Right lobe of liver (tissue), 6 donors: ENCODE results near the gene ACTR3. TPM values are rescaled to one million over a fixed set of nuclear protein-coding genes. Genes with fewer than 3 reads are reported as not detected.

ENCODE experiments used
- ATAC-seq, 4 donors: fragments of 200-7000 bp; cut with Tn5 transposase; one replicate each; pipeline ENCODE4 v1.9.1; 2020; ENCODE audit warnings: mild to moderate bottlenecking in 4 of 4, moderate library complexity in 4 of 4
- DNase-seq, 3 donors: peaks; one replicate each; pipeline ENCODE4 v3.0.0-alpha.2; 2020
- H3K27ac ChIP-seq, 3 donors: fragments of 200-600 bp; one replicate each; pipeline ENCODE4 v1.8.0; 2022
- H3K27me3 ChIP-seq, 2 donors: fragments of 200-600 bp; one replicate each; pipeline ENCODE4 v1.8.0; 2022
- H3K36me3 ChIP-seq, 4 donors: fragments of 200-600 bp; sonication (generic) in 1 of 4; one replicate each; pipeline versions ENCODE4 v1.5.1 to v1.8.0; 2017 to 2022; ENCODE audit warnings: control low read depth in 1 of 4
- H3K4me1 ChIP-seq, 4 donors: fragments of 200-600 bp; sonication (generic) in 1 of 4; one replicate each; pipeline versions ENCODE4 v1.5.1 to v1.8.0; 2017 to 2022; ENCODE audit warnings: control low read depth in 1 of 4
- H3K4me3 ChIP-seq, 3 donors: fragments of 200-600 bp; one replicate each; pipeline ENCODE4 v1.8.0; 2022
- H3K9me3 ChIP-seq, 4 donors: fragments of 200-600 bp; sonication (generic) in 1 of 4; one replicate each; pipeline versions ENCODE4 v1.5.1 to v1.8.0; 2017 to 2022; ENCODE audit warnings: control low read depth in 1 of 4
- POLR2A ChIP-seq: fragments of 450-650 bp; IDR thresholded peaks from one replicate; pipeline ENCODE4 v1.6.1; 2017; ENCODE audit warnings: antibody characterized with exemption, mild to moderate bottlenecking
- WGBS: methylation state at CpG from one replicate; pipeline ENCODE4 v1.1.6; 2018; ENCODE audit warnings: low coverage, low lambda C conversion rate; ENCODE audit not compliant: insufficient coverage; ENCODE audit errors: missing lambda C conversion rate; 5-methylcytosine and 5-hydroxymethylcytosine counted together
- intact Hi-C, 2 donors: fragments of 100-400 bp; cut with DNase I; formaldehyde crosslinking; loops; one replicate each; pipeline versions ENCODE4 v1.11.2 to v1.14.1; 2022
- total RNA-seq, 6 experiments: library from RNA; depleted of rRNA in 2 of 6; stranded (reverse); fragments of >200 nt in 2 of 6; fragmentation: NEBNext Ultra II Directional in 3 of 6; extraction: Animal tissue kit (Norgen Biotek cat#: 25700) in 3 of 6; gene quantifications; one replicate each; pipeline versions ENCODE4 v1.1.0 to v1.2.4, GENCODE V29; 2016 to 2023
- TF ChIP-seq, protein P1 (sequence below), 4 donors: fragments of 200-600 bp in 3 of 4; fragments of 450-650 bp in 1 of 4; IDR thresholded peaks; one replicate each; pipeline versions ENCODE4 v1.5.1 to v1.8.0; 2016 to 2022; ENCODE audit warnings: antibody characterized with exemption in 4 of 4, mild to moderate bottlenecking in 2 of 4
- donor health status: DM: no; HTN: yes; CAD: no.
- donor health status: DM: no; HTN: no; CAD: no.
- donor health status: DM: no; HTN: no; CAD: no.
- donor health status: DM: no; HTN: yes; CAD: no.
- donor health status: DM: no; HTN: yes; CAD: no.

ACTR3 gene
- total RNA-seq, 6 experiments from 2014 or later: 44.1 to 108 (median 66.2) TPM

DNA sequence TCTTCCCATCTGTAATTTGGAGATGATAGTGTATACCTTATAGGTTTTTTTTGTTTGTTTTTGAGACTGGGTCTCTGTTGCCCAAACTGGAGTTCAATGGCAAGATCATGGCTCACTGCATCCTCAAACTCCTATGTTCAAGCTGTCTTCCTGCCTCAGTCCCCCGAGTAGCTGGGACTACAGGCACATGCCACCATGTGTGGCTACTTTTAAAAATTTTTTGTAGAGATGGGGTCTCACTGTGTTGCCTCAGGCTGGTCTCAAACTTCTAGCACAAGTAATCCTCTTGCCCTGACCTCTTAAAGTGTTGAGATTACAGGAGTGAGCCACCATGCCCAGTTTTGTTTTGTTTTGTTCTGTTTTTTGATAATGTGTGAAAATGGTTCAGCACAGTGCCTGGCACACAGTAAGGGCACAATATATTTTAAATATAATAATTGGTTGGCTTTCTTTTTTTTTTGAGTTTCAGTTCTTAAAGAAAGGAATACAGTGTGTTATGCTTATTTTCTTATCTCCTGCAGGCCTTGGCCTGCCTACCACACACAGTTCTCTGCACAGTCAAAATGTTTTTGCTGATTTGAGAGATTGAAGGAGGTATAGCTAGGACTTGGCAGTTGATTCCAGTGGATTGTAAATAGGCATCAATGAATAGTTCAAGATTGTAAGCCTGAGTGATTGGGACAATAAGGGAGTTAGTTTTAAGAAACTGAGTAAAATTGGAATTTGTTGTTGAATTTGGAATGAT is 6.1 kb downstream of the ACTR3 start:
- no peak for TF ChIP-seq POLR2A
- TF ChIP-seq, protein P1, sequence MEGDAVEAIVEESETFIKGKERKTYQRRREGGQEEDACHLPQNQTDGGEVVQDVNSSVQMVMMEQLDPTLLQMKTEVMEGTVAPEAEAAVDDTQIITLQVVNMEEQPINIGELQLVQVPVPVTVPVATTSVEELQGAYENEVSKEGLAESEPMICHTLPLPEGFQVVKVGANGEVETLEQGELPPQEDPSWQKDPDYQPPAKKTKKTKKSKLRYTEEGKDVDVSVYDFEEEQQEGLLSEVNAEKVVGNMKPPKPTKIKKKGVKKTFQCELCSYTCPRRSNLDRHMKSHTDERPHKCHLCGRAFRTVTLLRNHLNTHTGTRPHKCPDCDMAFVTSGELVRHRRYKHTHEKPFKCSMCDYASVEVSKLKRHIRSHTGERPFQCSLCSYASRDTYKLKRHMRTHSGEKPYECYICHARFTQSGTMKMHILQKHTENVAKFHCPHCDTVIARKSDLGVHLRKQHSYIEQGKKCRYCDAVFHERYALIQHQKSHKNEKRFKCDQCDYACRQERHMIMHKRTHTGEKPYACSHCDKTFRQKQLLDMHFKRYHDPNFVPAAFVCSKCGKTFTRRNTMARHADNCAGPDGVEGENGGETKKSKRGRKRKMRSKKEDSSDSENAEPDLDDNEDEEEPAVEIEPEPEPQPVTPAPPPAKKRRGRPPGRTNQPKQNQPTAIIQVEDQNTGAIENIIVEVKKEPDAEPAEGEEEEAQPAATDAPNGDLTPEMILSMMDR (IDR thresholded peaks at IDR 0.05): no peak
- DNase-seq (no peak), ATAC-seq (no peak)
- Histone ChIP-seq H3K4me1 (peaks cover 0 to 83% (median 35%) of the 10 kb centered on the region in 4 donors), H3K36me3 (no peaks in the 10 kb centered on the region), H3K27ac (no peak overlapping the region), H3K9me3 (no peaks in the 10 kb centered on the region), H3K4me3 (no peak overlapping the region), H3K27me3 (no peaks in the 10 kb centered on the region)
- intact Hi-C loops: no loop called here
- 75% methylated on average over 1 of the region's 1 CpG for WGBS

DNA sequence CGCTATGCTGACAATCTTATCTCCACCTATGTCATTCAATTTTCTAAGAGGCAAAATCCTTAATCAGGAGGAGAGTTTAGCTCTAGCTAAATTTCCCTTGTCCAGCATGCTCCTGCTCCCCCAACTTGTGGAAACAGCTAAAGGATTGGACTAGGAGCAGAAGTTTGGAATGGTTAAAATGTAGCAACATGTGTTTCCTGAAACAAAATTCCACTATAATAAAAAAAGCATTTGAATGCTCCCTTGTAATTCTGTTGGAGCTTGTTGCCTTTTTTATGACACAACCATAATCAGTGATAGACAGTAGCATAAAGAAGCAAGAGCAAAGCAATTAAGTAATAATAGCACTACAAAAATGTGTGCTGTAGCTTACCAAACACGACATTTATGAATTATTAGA is 6.9 kb downstream of the ACTR3 start:
- Histone ChIP-seq H3K4me3 (no peak overlapping the region), H3K36me3 (no peaks in the 10 kb centered on the region), H3K9me3 (no peaks in the 10 kb centered on the region), H3K4me1 (peaks cover 0 to 84% (median 33%) of the 10 kb centered on the region in 4 donors), H3K27ac (no peak overlapping the region), H3K27me3 (no peaks in the 10 kb centered on the region)
- TF ChIP-seq POLR2A: no peak
- TF ChIP-seq, protein P1 (IDR thresholded peaks at IDR 0.05): no peak
- intact Hi-C loops: no loop called here
- WGBS: 44% methylated on average over 2 of the region's 2 CpGs
- DNase-seq (no peak), ATAC-seq (no peak)

DNA sequence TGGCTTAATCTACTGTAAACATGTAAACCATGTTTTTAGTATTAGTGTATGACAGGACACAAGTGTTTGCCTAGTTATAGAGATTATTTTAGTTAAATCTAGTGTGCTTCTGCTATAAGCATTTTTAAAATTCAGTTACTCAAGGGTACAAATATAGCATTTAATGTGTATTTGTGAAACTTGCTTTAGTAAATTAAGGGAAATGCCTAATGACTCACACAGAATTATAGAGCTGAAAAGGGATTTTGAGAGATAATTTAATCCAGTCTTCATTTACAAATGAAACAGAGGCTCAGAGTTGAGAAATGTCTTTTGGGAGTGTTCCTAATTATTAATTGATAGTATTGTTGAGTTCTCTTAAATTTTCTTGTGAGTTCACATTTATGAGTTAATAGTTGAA is 8.2 kb downstream of the ACTR3 start:
- no peaks in the 10 kb centered on the region for H3K36me3 ChIP-seq
- no peak overlapping the region for H3K4me3 ChIP-seq
- no peak for DNase-seq
- intact Hi-C loops: no loop called here
- no peak for ATAC-seq
- H3K4me1 ChIP-seq: peaks cover 0 to 84% (median 29%) of the 10 kb centered on the region in 4 donors
- TF ChIP-seq, protein P1 (IDR thresholded peaks at IDR 0.05): no peak
- TF ChIP-seq POLR2A: no peak
- H3K27ac ChIP-seq: no peak overlapping the region
- H3K9me3 ChIP-seq: no peaks in the 10 kb centered on the region
- H3K27me3 ChIP-seq: no peaks in the 10 kb centered on the region

DNA sequence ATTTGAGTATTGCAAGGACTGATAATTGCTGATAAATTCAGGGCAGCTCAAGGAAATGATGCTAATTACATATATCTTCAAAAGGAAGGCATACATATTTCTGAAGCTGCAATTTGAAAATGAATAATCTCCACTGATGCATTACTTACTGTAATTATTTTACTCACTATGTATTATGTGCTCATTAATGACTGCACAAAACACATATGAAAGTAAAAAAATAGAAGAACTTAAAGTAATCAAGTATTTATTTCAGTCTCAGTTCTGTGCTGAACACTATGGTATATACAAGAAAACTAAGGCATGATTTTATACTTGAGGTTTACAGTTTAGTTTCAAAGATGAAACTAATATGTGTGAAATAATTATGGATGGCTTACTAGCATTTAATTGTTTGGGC is 9.3 kb downstream of the ACTR3 start:
- intact Hi-C loops: no loop called here
- Histone ChIP-seq H3K4me3 (no peak overlapping the region), H3K4me1 (peaks cover 0 to 74% (median 24%) of the 10 kb centered on the region in 4 donors), H3K36me3 (no peaks in the 10 kb centered on the region), H3K9me3 (no peaks in the 10 kb centered on the region), H3K27ac (no peak overlapping the region), H3K27me3 (no peaks in the 10 kb centered on the region)
- DNase-seq (no peak), ATAC-seq (no peak)
- no peak for TF ChIP-seq POLR2A
- TF ChIP-seq, protein P1 (IDR thresholded peaks at IDR 0.05): no peak

DNA sequence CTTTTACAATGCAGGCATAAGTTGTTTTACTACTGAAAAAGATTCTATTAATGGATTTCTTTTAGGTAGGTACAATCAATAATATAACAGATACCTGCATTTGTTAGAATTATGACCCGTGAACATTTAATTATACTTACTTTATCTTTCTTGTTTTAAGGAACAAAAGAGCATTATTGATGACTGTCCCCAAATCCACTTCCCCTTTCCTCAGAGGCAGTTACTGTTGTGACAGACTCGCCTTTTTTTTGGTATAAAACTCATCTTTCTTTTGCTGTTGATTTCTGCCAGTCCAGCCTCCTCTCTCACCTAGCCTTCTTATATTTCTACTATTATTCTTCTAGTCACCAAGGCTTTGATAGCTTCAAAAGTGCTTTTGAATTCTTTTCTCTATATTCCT is 12.1 kb downstream of the ACTR3 start:
- H3K36me3 ChIP-seq: no peaks in the 10 kb centered on the region
- no peaks in the 10 kb centered on the region for H3K9me3 ChIP-seq
- H3K4me1 ChIP-seq: peaks cover 0 to 59% (median 13%) of the 10 kb centered on the region in 4 donors
- no peak for TF ChIP-seq POLR2A
- TF ChIP-seq, protein P1 (IDR thresholded peaks at IDR 0.05): no peak
- ATAC-seq: no peak
- H3K27me3 ChIP-seq: no peaks in the 10 kb centered on the region
- no peak overlapping the region for H3K27ac ChIP-seq
- 21% methylated on average over 2 of the region's 2 CpGs for WGBS
- intact Hi-C loops: no loop called here
- H3K4me3 ChIP-seq: no peak overlapping the region
- no peak for DNase-seq
